IPS-18c (cell line): ENCODE results near the gene UBAC1.
A peak's percentile ranks its signal among the peaks of the same experiment; 100 is the strongest.

ENCODE experiments used
- H3K4me3 ChIP-seq: 2 replicates; pipeline ENCODE4 v1.7.0; 2013; ENCODE audit warnings: low read depth, mild to moderate bottlenecking, low read length, moderate library complexity; ENCODE audit not compliant: insufficient read depth
- H3K9me3 ChIP-seq: one replicate; pipeline ENCODE4 v1.6.1; 2013; ENCODE audit warnings: mild to moderate bottlenecking, low read length, moderate library complexity; ENCODE audit not compliant: control insufficient read depth, insufficient read depth

UBAC1 gene, protein sequence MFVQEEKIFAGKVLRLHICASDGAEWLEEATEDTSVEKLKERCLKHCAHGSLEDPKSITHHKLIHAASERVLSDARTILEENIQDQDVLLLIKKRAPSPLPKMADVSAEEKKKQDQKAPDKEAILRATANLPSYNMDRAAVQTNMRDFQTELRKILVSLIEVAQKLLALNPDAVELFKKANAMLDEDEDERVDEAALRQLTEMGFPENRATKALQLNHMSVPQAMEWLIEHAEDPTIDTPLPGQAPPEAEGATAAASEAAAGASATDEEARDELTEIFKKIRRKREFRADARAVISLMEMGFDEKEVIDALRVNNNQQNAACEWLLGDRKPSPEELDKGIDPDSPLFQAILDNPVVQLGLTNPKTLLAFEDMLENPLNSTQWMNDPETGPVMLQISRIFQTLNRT

DNA sequence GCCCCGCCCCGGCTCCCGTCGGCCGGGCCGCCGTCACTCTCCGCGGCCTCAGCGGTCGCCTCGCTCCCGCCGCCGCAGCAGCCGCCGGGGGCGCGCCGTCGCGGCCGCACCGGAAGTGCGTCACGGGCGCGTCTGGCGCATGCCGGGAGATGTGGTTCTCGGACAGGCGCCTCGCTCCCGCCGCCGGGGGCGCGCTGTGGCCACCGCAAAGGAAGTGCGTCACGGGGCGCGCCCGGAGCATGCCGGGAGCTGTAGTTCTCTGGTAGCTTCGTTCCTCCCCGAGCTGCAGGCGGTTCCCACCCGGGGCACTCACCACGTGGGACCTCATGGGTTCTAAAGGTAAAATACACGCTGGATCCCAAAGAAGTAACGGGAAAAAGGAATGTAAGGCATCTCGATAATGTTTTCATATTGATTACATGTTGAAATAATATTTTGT, at the start of gene UBAC1:
UBAC1 (minus strand) TSS at position 97 of the 439 bp plus-strand sequence. CDS start 211 bp downstream, outside the sequence.
- Histone ChIP-seq H3K4me3 (peak within 1 kb of the TSS; percentile 79), H3K9me3 (peaks cover 2% of the 10 kb centered on the region)

DNA sequence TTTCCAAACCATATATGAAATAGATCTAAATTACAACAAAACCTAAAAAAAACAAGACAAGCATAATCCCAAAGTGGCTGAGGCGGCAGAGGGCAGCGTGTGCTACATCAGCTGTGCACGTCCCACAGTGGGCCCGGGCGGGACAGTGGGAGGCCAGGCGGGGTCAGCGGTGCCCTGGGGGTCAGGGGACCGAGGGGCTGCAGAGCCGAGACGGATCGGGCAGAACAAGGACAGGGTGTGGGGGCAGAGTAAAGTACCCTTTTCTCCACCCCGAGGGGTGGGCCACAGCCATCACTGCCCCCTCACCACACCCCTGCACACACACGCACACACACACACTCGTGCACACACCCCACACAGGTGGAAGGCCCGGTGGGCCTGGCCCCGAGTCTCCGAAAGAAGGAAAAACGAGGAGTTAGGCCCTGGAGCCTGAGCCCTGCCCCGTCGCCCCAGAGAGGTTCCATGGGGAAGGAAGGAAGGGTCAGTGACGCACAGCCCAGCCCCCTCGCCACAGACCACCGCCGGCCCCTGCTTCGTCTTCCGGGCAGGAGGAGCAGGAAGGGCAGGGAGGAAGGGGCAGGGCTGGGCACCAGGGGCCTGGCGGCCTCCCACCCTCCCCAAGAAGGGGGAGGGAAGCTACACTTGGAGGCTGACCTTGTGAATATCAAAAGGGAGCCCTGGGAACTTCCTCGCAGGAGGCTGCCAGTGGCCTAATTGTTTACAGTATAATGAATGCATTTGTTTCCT, 49.6 kb upstream of the UBAC1 start:
- H3K4me3 ChIP-seq: no peak overlapping the region

DNA sequence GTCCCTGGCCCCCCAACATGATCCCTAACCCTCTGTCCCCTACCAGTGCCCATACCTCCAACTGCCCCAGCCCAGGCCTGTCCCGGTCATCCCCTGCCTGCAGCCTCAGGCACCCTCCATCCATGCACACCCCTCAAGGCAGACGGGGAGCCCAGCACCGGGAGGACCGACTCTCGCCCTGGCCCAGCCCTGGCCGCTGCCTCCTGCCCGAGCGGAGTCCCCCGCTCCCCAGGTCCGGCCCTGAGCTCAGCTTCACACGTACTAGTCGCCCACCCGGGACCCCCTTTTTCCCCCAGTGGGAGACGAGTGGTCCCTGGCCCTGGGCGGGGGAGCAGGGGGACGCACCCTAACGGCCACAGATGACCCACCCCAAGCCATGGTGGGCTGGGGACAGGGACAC, 49.0 kb upstream of the UBAC1 start:
- Histone ChIP-seq H3K9me3 (no peaks in the 10 kb centered on the region), H3K4me3 (no peak overlapping the region)

More for the DNA sequence above, 49.6 kb upstream of the UBAC1 start:
- no peaks in the 10 kb centered on the region for H3K9me3 ChIP-seq

DNA sequence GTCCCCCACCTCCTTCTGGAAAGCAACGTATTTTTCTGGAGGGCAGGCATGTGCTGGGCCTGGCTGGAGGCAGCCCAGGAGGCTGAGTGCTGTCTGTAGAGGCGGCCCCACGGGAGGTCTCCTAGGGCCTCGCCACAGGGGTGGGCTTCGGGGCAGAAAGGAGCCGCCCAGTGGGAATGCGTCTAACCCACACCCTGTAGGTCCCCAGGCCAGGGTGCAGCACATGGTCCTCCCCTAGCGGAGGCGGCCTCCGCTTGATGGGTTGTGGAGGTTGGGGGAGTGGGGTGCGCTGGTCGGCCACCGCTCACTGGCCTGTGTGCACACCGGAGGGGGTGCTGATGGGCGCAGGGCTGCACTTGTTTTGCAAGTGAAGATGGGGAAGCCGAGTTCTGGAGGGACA, 48.3 kb upstream of the UBAC1 start:
- H3K9me3 ChIP-seq: no peaks in the 10 kb centered on the region
- no peak overlapping the region for H3K4me3 ChIP-seq

DNA sequence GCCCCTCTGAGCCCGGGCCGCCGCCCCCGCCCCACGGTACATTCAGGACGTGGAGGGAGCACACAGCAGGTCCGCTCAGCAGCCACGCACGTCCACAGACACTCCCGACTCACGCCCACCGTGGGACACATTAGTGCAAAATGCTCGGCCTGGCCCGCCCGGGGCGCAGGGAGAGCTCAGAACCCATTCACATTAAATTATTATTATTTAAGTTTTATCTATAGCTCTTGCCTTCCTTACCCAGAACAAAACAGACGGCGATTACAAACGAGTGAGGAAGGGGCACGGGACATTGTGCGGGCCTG, 47.5 kb upstream of the UBAC1 start:
- H3K4me3 ChIP-seq: no peak overlapping the region
- no peaks in the 10 kb centered on the region for H3K9me3 ChIP-seq

DNA sequence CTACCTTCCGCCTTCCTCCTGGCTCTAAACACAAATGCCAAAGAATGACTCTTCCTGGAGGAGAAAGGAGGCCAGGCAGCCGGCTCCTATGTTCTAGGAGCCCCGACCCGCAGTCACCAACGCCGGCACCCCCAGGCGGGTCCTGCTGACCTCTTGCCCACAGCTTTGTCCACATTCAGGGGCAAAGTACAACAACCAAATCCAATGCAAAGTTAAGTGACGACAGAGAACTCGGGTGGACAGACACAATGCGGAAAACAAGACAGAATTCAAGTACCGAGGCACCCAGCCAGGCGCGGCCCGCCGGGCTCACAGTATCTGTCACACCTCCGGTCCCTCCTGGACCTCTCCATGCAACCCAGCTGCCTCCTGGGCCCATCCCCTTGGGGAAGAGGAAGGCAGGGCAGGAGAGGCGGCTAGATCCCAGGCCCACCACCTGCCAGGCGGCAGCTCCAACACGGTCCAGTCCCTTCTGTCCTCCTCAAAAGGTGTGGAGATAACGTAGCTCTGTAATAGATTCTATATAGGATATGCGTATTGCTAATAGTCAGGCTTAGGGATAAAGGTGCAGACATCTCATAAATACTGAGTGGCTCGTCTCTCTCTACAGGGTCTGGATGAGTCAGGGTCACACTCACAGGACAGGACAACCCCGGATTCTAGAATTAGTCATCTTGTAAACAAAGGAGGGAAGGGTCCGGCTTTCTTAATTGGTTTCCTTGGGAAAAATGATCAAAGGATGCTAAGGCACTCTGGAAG, 46.9 kb upstream of the UBAC1 start:
- H3K4me3 ChIP-seq: no peak overlapping the region
- H3K9me3 ChIP-seq: no peaks in the 10 kb centered on the region

DNA sequence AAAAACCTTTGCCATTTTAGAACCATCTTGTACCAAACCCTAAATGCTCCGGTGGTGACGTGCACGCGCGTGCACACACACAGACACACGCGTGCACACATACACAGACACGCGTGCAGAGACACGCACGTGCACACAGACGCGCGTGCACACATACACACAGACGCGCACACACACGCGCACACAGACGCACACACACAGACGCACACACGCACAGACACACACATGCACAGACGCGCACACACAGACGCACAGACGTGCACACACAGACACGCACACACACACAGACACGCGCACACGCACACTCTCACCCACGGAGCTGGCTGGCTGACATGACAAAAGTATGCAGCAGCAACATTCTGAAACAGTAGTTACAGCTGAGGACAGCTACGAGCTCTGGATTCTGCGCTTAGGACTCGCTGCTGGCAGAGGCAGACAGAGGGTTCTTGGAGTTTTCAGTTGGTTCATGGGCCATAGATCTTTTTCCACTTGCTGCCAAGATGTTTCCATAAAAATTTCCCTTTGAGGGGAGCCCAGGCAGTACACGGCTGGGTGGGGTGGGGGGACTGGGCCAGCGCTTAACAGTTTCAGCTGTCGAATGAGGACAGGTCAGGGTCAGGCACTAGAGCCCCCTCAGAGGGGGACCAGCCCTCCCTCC, 46.2 kb upstream of the UBAC1 start:
- no peaks in the 10 kb centered on the region for H3K9me3 ChIP-seq
- H3K4me3 ChIP-seq: no peak overlapping the region

DNA sequence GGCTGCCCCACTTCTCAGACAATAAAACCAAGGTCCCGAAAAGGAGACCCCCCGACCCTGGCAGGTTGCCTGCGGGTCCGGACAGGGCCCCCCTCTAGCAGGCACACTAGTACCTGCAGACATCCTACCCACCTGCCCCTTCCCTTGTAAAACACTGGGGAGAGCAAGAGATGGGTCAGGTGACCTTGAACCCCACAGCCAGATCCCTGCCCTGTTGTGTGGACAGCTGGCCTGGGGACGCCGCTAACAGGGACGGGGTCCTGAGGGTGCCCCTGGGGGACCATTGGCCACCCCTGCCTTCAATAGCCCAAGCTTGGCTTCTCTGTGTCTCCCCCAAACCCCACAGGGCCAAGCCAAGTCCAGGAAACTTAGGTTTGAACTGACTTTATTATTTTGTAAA, 45.0 kb upstream of the UBAC1 start:
- Histone ChIP-seq H3K9me3 (no peaks in the 10 kb centered on the region), H3K4me3 (no peak overlapping the region)

DNA sequence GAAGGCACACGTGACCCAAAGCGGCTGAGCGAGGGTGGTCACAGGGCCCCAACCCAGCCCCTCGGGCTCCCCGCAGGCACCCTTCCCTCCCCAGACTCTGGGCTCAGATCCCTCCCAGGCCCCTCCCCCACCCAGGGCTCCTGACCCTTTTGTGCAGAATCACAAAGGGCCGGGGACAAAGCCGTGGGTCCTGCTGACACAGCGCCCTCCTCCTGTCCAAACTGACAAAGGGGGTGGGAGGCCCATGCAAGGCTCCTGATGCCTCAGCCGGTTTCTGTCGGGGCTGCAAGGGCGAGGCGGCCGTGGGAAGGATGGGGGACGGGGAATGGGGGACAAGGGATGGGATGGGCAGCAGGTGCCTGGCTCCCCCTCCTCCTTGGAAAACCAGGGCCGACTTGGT, 43.5 kb upstream of the UBAC1 start:
- H3K4me3 ChIP-seq: no peak overlapping the region
- H3K9me3 ChIP-seq: no peaks in the 10 kb centered on the region

DNA sequence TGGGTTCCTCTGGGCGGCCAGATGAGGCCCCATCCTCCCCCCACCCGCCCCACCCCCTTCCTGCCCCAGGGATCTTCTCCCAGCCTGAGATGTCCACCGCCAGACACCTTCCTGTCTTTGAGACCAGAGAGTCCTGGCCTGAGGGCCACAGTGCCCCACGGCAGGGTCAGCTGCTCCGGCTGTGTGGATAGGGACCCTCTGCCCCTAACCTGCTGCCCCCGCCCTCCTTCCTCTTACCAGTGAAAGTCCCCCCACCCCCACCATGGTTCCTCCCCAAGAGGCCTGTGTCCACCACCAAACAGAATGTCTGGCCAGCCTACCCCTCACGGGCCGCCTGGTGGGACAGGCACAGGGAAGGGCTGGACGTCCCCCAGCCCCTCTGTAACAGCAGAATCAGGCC, 43.0 kb upstream of the UBAC1 start:
- H3K4me3 ChIP-seq: no peak overlapping the region
- no peaks in the 10 kb centered on the region for H3K9me3 ChIP-seq

DNA sequence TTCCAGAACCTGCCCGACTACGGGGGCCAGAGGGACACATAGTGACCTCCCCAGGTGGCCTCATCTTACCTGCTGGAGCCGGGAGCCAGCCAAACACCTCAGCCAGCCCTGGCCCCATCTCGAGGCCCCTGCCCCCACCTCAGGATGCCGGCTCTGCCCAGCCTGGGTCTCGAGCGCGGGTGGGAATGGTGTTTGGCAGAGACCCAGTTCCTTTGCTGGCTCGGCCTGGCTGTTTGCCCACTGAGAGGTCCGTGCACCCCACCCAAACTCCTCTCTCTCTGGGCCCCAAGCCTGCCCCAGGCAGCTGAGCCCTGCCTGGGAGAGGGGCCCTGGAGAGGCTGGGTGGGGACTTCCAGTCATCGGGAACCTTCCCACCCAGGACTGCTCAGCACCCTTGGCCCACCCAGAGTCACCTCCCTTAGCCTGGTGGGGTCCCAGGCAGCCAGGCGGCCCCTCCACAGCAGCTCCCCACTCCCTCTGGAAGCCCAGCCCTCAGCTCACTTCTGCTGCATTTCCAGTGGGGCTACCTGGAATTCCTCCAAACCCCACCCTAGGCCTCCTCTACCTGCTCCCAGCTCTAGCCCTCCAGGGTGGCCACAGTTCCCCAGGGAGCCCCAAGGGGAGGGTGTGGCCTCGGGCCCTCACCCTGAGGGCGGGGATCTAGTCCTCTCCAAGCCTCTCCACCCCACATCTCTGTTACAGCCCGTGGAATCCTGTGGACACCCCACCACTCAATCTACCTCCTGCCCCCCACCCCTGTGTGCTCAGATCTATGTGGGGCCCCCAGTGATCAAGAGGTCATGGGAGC, 42.4 kb upstream of the UBAC1 start:
- no peaks in the 10 kb centered on the region for H3K9me3 ChIP-seq
- H3K4me3 ChIP-seq: no peak overlapping the region

DNA sequence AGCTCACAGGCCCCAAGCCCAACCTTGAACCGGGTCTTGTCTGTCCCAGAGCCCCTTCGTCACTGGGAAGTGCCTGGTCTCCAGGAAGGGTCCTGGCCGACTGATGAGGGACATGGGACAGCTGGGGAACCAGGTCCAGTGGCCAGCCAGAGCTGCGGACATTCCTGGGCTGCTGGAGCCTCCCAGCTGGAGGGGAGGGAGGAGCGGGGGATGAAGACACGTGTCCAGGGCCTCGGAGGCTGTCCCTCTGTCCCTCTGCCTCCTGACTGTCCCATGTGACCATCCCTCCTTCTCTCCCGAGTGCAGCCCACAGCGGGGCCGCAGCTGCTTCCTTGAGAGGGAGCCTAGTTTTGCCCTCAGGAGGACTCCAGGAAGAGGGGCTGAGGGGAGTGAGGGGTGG, 41.7 kb upstream of the UBAC1 start:
- H3K4me3 ChIP-seq: no peak overlapping the region
- no peaks in the 10 kb centered on the region for H3K9me3 ChIP-seq

DNA sequence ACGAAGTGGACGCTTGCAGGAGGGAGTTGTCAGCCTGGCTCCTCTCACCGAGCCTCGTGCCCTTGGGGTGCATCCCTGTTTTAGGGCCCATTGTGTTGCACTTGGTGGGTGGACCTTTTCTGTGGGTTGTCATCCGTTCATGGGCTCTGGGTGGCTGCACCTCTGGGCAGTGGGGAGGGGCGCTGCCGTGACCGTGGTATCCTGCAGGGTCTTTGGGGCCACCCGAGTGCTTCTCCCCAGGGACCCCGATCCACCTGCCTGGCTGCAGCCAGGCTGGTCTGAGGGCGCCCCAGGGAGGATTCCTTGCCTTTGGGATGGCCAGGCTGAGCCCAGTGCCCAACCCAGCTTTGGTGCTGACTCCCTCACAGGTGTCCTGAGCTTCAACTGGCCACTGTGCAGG, 41.0 kb upstream of the UBAC1 start:
- Histone ChIP-seq H3K4me3 (no peak overlapping the region), H3K9me3 (no peaks in the 10 kb centered on the region)

DNA sequence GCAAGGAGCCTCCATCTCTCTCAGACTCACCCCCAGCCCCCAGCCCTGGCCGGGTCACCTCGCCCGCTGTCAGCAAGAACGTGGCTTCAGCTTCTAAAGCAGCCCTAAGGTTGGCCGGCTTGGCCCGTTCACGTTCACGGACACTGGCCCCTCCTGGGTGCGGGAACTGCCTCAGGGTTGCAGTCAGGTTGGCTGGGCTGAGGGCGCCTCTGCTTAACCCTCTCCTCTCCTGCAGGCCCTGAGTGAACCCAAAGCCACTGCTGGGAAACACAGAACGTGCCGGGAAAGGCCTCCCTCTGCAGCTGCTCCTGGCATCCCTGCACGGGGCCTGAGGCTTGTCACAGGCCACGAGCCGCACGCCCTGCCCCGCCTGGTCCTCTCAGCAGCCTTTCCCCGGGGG, 40.1 kb upstream of the UBAC1 start:
- H3K4me3 ChIP-seq: no peak overlapping the region
- H3K9me3 ChIP-seq: no peaks in the 10 kb centered on the region

DNA sequence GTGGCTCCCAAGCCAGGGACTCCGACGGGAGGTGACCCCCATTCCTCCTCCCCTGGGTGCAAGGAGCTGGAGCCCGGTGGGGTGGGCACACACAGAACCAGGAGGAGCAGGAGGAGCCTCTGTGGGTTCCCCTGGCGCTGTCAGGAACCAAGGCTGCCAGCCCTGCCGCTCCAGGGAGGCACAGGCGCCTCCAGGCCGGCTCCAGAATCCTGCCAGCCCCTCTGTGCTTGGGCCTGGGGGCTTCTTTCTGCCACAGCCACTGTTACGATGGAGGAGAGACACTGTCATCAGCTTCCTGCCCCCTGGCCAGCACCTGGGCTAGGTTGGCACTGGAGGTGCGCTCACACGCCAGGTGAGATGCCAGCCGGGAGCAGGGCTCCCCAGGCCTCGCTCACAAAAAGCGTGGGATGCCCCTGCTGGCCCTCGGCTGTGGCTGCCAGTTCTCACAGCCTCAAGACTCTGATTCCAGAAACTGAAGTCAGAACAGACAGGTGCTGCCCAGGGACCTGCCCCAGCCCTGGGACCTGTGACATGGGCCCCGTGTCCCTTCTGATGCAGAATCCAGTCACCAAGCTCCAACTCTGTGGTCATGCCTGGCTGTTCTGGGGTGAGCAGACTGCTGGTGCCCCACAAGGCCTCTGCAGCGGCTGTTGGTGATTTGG, 37.4 kb upstream of the UBAC1 start:
- Histone ChIP-seq H3K4me3 (no peak overlapping the region), H3K9me3 (no peaks in the 10 kb centered on the region)

DNA sequence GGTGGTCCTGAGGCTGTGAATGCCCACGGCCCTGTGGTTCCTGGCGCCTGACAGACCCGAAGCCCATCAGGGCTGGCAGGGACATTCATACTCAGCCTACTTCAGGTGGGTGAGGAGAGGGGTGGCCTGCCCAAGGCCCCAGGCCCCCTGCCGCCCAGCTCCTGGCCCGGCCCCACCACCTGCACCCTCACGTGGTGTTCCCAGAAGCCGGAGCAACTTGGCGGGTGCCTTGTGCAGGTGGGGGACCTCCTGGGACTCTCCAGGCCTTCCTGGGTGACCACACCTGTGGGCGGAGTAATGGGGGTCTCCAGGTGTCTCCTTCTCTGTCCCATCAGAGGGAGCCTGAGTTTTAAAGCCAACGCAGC, 36.8 kb upstream of the UBAC1 start:
- Histone ChIP-seq H3K9me3 (no peaks in the 10 kb centered on the region), H3K4me3 (no peak overlapping the region)
